NCI-H2107 treated with DMSO at 0.1 percent for 48 hours (cell line): ENCODE results near the gene IL1RAPL1.

Experiments used
- DNase-seq: peaks from one replicate; lab custom pipeline; 2025; ENCODE audit not compliant: unreplicated experiment; lab: John Stamatoyannopoulos, UW

The IL1RAPL1 gene

GRCh38 chrX:28626515-28626914 is 39.3 kb downstream of the IL1RAPL1 start:
- no peak for DNase-seq

- DNase-seq = no peak
Measured at GRCh38 chrX:28628120-28628519, 40.9 kb downstream of the IL1RAPL1 start.

GRCh38 chrX:28638775-28639174 is 51.5 kb downstream of the IL1RAPL1 start:
- DNase-seq = no peak

GRCh38 chrX:28639451-28639850 is 52.2 kb downstream of the IL1RAPL1 start:
- DNase-seq = no peak

- DNase-seq = no peak
Measured at GRCh38 chrX:28649541-28649940, 62.3 kb downstream of the IL1RAPL1 start.

GRCh38 chrX:28651186-28651585 is 63.9 kb downstream of the IL1RAPL1 start:
- no peak for DNase-seq

- no peak for DNase-seq
Measured at GRCh38 chrX:28659269-28659668, 72.0 kb downstream of the IL1RAPL1 start.

- DNase-seq = no peak
Measured at GRCh38 chrX:28665778-28666177, 78.5 kb downstream of the IL1RAPL1 start.

GRCh38 chrX:28668303-28668702 is 81.1 kb downstream of the IL1RAPL1 start:
- DNase-seq = no peak

GRCh38 chrX:28668957-28669356 is 81.7 kb downstream of the IL1RAPL1 start:
- DNase-seq = no peak

GRCh38 chrX:28670074-28670473 is 82.8 kb downstream of the IL1RAPL1 start:
- DNase-seq = no peak

GRCh38 chrX:28675173-28675572 is 87.9 kb downstream of the IL1RAPL1 start:
- no peak for DNase-seq

- DNase-seq = no peak
Measured at GRCh38 chrX:28693101-28693500, 105.9 kb downstream of the IL1RAPL1 start.

GRCh38 chrX:28697732-28698131 is 110.5 kb downstream of the IL1RAPL1 start:
- no peak for DNase-seq

GRCh38 chrX:28701222-28701621 is 114.0 kb downstream of the IL1RAPL1 start:
- DNase-seq = no peak

GRCh38 chrX:28706964-28707363 is 119.7 kb downstream of the IL1RAPL1 start:
- no peak for DNase-seq

- DNase-seq = no peak
Measured at GRCh38 chrX:28709421-28709820, 122.2 kb downstream of the IL1RAPL1 start.

GRCh38 chrX:28717864-28718263 is 130.6 kb downstream of the IL1RAPL1 start:
- DNase-seq = no peak

- no peak for DNase-seq
Measured at GRCh38 chrX:28718450-28718849, 131.2 kb downstream of the IL1RAPL1 start.

- no peak for DNase-seq
Measured at GRCh38 chrX:28719620-28720019, 132.4 kb downstream of the IL1RAPL1 start.

GRCh38 chrX:28752330-28752729 is 165.1 kb downstream of the IL1RAPL1 start:
- DNase-seq = no peak

GRCh38 chrX:28756175-28756574 is 168.9 kb downstream of the IL1RAPL1 start:
- no peak for DNase-seq

GRCh38 chrX:28756647-28757046 is 169.4 kb downstream of the IL1RAPL1 start:
- no peak for DNase-seq

GRCh38 chrX:28757290-28757689 is 170.0 kb downstream of the IL1RAPL1 start:
- DNase-seq = no peak
